ENCODE measurements around the gene ZNF670.

ZNF670 gene

DNA sequence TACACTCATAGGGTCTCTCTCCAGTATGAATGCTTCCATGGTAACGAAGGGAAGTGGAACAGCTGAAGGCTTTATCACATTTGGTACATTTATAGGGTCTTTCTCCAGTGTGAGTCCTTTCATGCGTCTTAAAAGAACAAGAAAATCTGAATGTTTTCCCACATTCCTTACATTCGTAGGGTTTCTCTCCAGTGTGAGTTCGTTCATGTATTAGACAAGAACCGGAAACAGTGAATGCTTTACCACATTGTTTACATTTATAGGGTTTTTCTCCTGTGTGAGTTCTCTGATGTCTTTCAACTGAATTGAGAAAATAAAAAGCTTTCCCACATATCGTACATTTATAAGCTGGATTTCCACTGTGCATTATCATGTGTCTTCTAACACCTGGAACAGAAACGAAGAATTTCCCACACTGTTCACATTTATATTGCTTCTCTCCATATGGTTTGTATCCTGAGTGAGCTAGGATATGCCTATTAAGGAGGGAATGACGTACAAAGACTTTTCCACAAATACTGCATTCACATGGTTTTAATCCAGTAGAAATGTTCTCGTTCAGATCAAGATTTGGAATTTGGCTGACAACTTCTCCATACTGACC, 22.2 kb upstream of the ZNF670 start:
- no peaks in the 10 kb centered on the region for H3K27me3 ChIP-seq
- intact Hi-C loops (cut with DNase I; ENCODE audit: low total_unique reads) = loop anchor here (10.0 kb wide), 1 partner anchor 166 kb away; the partner anchor contains the start of gene AHCTF1
- TF ChIP-seq, protein P1, sequence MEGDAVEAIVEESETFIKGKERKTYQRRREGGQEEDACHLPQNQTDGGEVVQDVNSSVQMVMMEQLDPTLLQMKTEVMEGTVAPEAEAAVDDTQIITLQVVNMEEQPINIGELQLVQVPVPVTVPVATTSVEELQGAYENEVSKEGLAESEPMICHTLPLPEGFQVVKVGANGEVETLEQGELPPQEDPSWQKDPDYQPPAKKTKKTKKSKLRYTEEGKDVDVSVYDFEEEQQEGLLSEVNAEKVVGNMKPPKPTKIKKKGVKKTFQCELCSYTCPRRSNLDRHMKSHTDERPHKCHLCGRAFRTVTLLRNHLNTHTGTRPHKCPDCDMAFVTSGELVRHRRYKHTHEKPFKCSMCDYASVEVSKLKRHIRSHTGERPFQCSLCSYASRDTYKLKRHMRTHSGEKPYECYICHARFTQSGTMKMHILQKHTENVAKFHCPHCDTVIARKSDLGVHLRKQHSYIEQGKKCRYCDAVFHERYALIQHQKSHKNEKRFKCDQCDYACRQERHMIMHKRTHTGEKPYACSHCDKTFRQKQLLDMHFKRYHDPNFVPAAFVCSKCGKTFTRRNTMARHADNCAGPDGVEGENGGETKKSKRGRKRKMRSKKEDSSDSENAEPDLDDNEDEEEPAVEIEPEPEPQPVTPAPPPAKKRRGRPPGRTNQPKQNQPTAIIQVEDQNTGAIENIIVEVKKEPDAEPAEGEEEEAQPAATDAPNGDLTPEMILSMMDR (IDR thresholded peaks at IDR 0.05) = no peak
- peaks cover 42 to 58% (median 56%) of the 10 kb centered on the region in 3 donors for H3K36me3 ChIP-seq
- no peak overlapping the region for H3K27ac ChIP-seq
- peaks cover 0 to 18% (median 11%) of the 10 kb centered on the region in 4 donors for H3K4me1 ChIP-seq
- DNase-seq = no peak
- peaks cover 0 to 18% (median 3%) of the 10 kb centered on the region in 3 donors for H3K9me3 ChIP-seq
- no peak overlapping the region for H3K4me3 ChIP-seq

GRCh38 chr1:247096958-247097357, 18.3 kb upstream of the ZNF670 start:
- DNase-seq = no peak
- Histone ChIP-seq H3K27ac (no peak overlapping the region), H3K9me3 (peaks cover 0 to 18% (median 3%) of the 10 kb centered on the region in 3 donors), H3K4me3 (no peak overlapping the region), H3K27me3 (no peaks in the 10 kb centered on the region), H3K36me3 (peaks cover 42 to 56% (median 56%) of the 10 kb centered on the region in 3 donors), H3K4me1 (no peaks in the 10 kb centered on the region)
- TF ChIP-seq, protein P1 (IDR thresholded peaks at IDR 0.05) = no peak
- intact Hi-C loops (cut with DNase I; ENCODE audit: low total_unique reads) = no loop called here

DNA sequence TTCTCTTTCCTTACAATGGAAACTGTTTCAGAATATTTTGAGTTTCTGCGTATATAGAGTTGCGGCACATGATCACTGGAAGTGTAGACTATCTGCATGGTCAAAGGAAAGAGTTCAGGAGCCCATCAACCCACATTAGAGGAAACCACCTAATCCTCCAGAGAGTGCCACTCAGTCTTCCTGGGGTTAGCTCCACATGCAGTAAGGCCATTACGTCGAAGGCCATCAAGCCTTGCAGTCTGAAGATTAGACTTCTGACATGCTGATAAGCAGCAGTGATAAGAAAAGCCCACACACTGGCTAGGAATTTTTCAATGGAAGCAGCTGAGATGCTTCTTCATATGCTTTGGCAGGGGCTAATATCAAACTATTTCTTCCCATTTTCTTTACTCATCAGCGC, 17.9 kb upstream of the ZNF670 start:
- Histone ChIP-seq H3K4me1 (no peaks in the 10 kb centered on the region), H3K4me3 (no peak overlapping the region), H3K27ac (no peak overlapping the region), H3K27me3 (no peaks in the 10 kb centered on the region), H3K9me3 (peaks cover 0 to 18% (median 3%) of the 10 kb centered on the region in 3 donors), H3K36me3 (peaks cover 39 to 52% (median 52%) of the 10 kb centered on the region in 3 donors)
- TF ChIP-seq, protein P1 (IDR thresholded peaks at IDR 0.05) = no peak
- DNase-seq = no peak
- intact Hi-C loops (cut with DNase I; ENCODE audit: low total_unique reads) = no loop called here

GRCh38 chr1:247096112-247096511, 17.5 kb upstream of the ZNF670 start:
- H3K27me3 ChIP-seq = no peaks in the 10 kb centered on the region
- no peak overlapping the region for H3K27ac ChIP-seq
- TF ChIP-seq, protein P1 (IDR thresholded peaks at IDR 0.05) = no peak
- H3K4me1 ChIP-seq = no peaks in the 10 kb centered on the region
- H3K4me3 ChIP-seq = no peak overlapping the region
- H3K36me3 ChIP-seq = peaks cover 35 to 48% (median 48%) of the 10 kb centered on the region in 3 donors
- intact Hi-C loops (cut with DNase I; ENCODE audit: low total_unique reads) = no loop called here
- no peak for DNase-seq
- peaks cover 0 to 18% (median 3%) of the 10 kb centered on the region in 3 donors for H3K9me3 ChIP-seq

GRCh38 chr1:247090455-247090854, 11.8 kb upstream of the ZNF670 start:
- Histone ChIP-seq H3K4me1 (no peaks in the 10 kb centered on the region), H3K27me3 (no peaks in the 10 kb centered on the region), H3K36me3 (no peaks in the 10 kb centered on the region), H3K9me3 (no peaks in the 10 kb centered on the region), H3K4me3 (no peak overlapping the region), H3K27ac (no peak overlapping the region)
- intact Hi-C loops (cut with DNase I; ENCODE audit: low total_unique reads) = no loop called here
- TF ChIP-seq, protein P1 (IDR thresholded peaks at IDR 0.05) = no peak
- no peak for DNase-seq
